NK-92 treated with Interleukin-12 subunit alpha and Interleukin-12 subunit beta, amount 100 ng/mL, for 24 hours (cell line): ENCODE data around the gene KCNJ15.
"Not testable (repeated sequence)": the region's sequence is repeated elsewhere in the genome, so short reads cannot be mapped to it uniquely, and the experiment has no call there.

Experiments used
- DNase-seq: peaks from one replicate; lab custom pipeline; 2025; lab: John Stamatoyannopoulos, UW

KCNJ15 gene

DNA sequence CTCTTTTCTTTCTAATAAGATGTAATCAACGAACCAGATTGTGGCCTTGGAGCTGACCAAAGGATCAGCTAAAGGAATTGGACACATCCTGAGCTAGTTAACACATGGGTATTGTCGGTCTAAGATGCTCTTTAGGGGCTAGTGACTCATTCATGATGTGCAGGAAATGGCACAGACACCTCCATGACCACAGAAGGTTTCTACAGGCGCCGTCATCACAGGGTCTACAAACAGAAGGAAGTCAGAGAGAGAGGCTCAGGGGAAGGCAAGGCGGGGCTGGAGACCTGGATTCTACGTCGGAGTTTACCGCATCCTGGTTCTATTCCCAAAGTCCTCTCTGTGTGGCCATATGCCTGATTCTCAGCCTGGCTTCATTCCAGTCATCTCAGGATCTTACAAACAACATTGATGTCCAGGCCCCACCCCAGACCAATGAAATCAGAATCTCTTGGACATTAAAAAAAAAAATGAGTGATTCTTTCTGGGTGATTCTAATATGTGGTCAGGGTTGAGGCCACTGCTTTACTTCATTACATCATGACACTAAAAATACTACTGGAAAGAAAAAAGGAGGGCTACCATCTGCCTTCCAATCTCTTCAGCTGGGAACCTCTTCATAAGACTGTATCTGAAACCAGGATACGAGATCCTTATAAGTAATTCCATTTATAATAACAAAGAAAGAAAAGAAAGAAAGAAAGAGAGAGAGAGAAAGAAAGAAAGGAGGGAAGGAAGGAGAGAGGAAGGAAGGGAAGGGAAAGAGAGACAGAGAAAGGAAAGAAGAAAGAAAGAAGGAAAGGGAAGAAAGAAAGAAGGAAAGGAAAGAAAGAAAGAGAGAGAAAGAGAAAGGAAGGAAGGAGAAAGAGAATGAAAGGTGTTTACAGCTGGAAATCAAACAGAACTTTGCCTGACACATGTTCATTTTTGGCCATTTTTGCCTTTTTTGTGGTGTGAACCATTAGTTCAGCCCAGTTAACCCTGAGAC, 11.6 kb upstream of the KCNJ15 start:
- DNase-seq = peak; percentile 76

DNA sequence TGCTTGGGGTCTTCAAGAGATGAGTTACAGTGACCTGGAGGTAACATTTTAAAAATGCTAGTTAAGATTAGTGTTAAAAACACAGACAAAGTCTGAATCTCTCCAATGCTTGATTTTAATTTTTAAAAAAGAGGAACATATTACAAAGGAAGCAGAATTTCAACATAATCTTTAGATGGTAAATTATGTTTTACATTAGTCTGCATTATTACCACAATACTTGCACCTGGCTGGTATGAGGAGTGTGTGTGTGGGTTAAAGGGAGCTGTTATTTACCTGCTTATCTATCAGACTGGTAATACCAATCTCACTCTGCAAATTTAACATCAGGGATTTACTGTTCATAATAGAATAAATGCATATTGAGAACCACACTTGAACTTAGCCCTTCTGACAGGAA, 10.3 kb upstream of the KCNJ15 start:
- no peak for DNase-seq

DNA sequence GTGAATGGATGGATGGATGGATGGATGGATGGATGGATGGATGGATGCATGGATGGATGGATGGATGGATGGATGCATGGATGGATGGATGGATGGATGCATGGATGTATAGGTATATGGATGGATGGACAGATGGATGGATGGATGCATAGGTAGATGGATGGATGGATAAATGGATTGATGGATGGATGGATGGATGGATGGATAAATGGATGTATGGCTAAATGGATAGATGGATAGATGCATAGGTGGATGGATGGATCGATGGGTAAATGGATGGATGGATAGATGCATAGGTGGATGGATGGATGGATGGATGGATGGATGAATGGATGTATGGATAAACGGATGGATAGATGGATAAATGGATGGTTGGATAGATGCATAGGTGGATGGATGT, 9.7 kb upstream of the KCNJ15 start:
- DNase-seq = not testable (repeated sequence)

DNA sequence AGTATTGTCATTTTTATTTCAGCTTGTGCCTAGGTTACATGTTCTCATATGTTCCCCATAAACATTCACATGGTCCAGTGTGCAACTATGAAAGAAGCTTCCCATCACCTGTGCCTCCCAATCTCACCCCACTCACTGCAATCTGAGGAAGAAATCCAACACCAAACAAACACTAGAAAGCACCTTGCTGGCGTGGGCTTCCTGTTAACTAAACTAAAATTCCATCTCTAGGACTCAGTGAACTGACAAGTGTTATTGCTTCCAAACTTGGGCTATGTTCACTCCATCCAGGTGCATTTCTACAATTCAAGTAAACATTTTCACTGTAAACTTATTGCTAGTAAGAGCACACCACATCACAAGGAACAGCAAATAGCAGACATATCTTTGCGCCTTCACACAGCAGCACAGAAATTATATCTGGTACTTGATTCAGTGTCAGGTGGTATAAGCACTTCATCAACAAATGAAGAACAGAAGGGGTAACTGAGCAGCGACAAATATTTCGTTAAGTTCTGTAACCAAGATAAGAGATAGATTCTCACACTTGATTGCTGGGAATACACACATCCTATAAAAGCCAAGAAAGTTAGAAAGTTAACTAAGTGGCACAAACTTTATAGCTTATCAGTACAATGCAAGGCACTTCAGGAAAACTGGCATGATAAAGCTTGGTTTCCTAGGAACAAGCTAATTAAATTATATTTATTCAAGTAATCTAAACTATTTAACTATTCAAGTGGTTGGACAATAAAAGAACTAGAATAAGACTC, 8.9 kb upstream of the KCNJ15 start:
- DNase-seq = no peak

DNA sequence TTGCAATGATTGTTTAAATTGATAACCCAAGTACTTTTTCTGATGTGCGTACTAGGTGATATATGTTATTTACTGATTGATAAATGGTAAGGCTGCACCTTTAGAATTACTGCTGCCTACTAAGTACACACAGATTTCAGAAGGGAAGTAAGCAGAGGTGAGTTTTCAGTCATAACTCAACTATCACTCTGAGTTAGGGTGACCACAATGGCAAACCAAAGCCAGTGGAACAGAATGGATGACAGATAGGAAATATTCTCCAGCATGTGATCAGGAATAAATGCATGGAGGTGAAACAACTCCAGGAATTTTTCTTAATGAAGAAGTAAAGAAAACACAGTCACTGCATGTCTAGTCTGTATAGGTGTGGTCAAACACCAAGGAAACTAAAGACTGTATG, 7.5 kb upstream of the KCNJ15 start:
- no peak for DNase-seq

DNA sequence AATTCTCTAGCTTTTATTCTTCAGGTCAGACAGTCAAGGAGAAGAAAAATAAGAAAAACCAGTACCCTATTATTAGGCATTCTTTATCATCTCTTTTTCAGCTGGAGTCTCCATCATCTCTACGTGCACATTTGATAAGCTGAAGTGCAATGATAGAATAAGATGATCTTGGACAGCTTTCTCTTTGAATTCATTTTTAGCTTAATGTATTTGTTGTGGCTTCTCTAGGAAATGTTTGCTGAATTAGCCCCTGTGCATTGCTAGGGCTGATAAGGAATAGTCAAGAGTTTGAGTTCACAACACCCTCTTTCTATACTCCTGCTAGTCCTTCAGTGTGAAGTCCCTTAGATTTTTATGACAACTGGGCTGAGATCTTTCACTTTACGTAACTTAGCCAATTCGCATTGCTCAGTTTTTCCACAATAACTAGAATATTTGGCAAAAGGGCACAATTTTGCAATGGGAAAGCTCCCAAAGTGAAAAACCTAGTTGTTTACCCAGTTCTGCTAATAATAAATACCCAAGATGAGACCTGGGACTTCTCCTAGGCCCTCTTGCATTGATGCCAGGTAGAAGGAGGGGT, 7.0 kb upstream of the KCNJ15 start:
- DNase-seq = no peak

DNA sequence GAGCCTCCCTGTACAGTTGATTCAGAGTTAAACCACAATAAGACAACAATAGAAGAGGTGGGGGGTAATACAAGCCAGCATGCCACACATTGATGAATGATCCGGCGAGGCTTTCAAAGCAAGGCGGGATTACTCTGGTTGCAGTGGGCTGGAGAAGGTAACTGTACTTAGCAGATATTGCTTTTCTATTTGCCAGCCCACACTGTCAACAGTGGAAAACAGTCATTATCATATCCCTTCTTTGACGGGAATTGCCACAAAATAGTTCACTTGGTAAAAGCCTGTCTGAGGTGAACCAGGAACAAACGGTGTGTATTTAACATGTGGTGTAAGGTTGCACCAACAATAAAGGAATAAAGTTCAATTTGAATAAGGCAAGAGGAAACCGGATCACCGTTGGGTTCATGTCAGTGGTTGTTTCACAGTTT, 5.8 kb upstream of the KCNJ15 start:
- DNase-seq = no peak

DNA sequence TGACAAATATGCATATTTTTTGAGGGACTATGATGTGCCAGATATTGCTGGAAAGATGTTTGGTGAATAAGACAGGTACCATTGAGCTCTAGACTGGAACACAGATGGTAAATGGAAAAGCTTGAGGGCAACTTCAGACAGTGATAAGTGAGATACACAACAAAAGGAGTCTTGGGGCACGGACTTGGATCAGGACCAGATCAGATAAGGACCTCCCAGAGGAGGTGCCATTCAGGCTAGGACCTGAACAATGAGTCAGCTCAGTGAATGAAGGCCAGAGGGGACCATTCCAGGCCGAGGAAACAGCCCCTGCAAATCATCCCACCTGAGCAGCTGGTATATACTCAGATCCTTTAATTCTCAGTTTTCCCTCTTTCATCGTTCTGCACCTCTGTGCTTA, 1.8 kb upstream of the KCNJ15 start:
- DNase-seq = no peak

DNA sequence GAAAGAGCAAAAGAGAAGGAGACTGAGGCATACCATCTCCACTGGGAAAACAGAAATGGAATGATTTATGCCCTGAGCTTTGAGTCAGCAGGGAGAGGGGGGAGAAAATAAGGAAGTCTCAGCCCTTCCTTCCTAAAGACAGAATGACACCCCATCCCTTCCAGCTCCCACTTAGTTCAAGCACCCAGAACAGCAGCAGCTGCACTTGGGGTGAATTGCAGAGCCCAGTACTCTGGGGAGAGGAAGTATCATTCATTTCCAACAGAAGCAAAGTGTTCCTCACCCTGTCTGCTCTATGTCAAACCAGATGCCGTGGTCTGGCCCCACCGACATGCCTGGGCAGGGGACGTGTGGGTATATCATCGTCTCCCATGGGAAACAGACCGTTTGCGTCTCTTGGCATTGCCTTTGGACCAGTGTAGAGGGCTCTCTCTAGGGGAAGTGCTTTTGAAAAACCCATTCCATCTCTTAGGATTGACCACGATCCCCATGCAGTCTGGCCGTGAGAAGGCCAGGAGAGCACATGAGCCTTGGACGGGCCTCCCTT, 1.1 kb upstream of the KCNJ15 start:
- DNase-seq = no peak

DNA sequence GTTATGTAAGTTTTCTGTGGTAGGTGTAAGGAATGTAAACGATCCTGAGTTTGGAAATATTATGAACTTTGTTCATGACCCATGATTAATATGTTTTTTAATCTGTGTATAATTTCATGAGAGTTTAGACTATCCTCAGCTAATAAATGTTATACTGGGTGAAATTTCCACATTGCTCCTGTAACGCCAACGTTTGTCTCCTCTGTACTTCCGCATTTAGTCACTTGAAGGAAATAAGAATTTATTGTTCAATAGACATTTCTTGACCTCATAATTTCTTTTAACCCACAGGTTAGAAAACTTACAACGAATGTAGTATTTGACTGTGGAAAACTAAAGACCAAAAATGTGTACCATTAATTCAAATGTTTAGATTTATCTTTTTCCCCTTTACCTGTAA, 876 bp downstream of the KCNJ15 start:
- no peak for DNase-seq

DNA sequence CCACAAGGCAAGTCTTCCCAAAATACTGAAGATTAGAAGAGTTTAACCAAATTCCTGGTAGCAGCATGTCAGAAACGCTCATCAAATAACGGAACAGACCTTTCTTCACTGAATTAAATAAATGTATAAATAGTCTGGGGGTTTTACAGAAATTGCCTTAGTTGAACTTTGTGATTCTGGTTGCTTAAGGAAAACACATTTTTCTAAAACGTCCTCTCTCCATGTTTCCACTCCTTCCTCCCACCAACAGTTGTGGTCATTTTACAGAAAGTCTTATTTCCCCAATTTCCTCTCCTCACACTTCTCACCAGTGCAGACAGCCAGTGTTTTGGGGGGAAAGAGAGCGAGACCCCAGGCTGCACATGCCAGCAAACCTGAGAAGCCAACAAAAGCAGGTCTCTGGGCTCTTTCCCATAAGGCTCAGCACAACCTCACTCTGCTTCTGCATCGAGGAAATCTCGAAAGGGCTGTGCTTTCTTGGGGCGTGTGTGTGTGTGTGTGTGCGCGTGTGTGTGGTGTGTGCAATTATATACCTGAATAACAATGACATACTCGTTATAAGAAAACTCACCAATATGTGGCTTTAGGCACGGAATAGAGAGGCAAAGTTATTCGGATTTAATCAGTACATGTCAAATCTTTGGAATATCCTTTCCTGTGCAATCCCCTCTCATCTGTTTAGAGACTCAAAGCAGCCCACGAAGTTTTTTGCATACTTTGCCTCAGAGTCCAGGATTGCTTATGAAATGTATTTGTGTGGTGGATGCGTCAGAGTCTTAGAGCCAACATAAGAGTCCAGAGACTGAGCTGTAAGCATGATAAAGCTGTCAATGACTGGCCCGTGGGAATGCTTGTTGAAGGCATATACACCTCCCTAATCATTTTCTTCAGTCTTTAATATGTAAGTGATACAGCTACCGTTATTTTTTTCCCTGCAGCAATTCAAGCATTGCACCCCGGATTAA, 2.0 kb downstream of the KCNJ15 start:
- DNase-seq = no peak

DNA sequence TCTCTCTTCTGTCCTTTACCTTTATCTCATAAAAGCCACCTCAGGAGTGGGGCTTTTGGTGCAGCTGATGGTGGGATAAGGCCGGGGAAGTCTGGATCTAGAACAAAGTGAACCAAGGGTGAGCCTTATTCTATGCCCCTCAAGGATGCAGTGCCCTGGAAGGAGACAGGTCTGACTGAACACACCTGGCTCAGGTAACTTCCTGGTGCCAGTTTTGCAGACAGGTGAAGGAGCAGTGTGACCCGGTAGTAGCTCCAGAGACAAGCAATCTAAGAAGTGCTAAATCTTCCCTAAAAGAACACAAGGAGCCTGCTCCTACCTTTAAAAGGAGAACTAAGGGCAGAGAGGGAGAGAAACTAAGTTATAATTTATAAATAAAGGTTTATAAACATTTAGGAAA, 2.9 kb downstream of the KCNJ15 start:
- DNase-seq = no peak

DNA sequence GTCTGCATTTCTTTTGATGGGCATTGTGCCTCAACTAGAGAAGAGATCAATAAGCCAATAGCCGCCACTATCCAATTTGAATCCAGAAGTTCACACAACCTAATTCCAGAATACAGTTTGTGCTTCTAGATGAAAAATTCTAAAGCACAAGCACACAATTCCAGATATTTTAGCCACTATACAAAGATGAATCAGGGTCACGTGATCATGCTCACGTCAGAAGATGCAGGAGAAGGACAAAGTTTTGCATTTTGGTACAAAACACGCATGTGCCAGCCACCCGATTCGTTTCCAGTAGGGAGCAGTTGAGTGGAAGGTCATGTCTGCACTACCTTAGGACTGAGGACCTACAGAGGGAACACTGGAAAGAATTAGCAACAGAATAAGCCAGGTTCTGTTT, 3.6 kb downstream of the KCNJ15 start:
- no peak for DNase-seq

DNA sequence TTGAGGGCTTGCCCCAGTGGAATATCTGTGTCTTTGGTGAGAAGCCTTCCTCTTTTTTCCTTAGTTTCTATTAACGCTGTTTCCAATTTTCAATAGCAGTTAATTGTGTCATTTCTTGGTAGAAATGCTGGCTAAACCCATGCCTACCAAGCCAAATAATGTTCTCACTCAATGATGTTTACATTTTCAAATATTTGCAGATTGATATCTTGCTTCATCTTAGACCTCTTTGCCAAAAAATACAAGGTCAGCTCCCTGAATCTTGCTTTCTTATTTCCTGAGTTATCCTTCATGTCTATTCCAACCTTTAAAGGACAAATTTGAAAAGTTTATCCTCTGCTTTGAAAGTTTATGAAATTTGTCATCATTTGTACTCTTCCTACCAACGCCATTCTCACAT, 5.1 kb downstream of the KCNJ15 start:
- DNase-seq = no peak

DNA sequence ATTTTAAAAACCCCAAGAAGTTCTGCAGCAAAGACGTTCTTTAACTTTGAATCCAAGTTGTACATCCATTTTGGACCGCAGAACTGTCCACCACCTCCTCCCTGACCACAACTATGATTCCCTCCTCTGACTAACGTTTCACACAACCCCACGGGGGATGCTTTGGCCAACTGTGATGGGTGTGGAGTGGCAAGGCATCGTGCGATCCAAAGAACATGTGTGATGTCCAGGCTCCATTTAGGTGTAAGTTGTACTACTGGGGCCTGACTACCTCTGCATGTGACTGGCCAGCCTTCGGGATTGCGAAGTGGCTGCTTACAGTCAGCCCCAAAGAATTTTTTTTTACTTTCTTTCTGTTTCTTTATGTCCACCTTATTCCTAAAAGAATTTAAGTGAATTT, 6.7 kb downstream of the KCNJ15 start:
- no peak for DNase-seq

DNA sequence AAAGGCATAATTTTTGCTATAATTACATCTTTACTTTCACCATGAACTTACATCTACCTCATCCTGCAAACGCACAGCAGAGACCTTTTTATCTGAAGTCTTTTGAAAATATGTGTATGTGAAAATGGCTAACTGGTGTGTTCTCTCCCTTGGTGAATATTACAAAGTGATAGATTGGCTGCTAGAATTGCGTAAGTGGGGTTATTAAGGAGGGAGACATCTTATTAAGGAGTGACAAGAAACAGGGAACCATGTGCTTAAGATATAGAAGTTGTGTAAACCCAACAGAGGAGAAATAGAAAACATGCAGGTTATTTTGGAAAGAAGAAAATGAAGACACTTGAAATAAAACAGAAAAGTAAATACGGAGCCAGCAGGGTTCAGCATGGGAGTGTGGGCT, 7.8 kb downstream of the KCNJ15 start:
- no peak for DNase-seq

DNA sequence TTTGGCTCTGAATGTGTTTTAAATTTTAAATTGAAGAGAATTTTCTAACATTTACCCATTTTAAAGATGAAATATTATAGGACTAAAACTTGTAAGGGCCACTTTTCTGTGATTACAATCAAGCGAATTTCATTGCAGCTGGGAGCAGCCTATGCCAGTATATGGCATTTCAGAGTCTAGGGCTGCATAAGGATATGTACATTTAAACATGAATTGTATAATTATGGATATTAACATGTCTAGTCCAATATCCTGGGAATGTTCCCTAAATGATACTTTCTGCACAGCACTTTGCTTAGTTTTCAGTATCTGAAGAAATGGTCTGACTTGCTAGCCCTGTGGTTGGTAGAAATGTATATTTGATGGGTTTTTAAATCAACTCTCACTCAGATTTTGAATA, 8.4 kb downstream of the KCNJ15 start:
- DNase-seq = no peak

DNA sequence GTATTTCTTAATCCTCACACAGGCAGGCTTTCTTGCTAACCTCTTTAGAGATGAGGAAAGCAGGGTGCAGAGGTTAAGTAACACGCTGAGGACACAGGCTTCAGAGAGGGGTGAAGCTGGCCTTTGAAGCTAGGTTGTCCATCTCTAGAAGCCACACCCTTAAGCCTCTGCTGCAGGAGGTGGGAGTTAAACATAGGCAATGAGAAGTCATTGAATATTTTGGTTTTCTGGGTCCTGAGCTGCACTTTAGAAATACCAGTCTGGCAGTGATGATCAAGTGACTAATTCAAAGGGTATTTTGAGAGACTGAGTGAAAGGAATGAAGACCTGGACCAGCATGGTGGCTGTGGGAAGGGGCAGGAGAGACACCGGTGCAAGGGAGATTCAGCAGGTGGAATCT, 9.9 kb downstream of the KCNJ15 start:
- DNase-seq = no peak

DNA sequence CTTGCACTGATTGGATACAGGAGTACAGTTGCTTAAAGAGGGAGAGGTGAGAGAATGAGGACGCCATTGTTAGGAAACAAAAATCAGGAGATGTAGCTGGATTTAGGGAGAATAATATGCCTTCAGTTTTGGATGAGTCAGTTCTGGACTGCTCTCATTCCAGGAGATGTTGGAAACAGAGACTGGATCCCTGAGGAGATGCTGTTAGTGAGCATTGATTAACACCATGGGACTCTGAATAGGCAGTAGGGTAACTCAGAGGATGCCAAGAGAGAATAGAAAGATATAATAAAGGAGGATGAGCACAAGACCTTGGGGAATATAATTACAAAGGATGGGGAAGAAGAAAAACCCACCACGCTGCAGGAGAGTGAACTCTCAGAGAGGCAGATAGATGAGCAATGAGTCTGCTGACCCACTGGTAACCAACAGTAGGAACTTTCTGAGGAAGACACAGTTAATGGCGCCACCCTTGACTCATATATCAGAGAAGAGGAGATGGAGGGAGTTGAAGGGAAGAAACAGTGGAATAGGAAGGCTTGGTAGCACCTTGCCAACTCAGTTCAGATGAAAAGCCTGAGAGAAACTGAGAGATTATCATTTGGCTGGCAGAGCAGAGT, 10.5 kb downstream of the KCNJ15 start:
- DNase-seq = no peak

DNA sequence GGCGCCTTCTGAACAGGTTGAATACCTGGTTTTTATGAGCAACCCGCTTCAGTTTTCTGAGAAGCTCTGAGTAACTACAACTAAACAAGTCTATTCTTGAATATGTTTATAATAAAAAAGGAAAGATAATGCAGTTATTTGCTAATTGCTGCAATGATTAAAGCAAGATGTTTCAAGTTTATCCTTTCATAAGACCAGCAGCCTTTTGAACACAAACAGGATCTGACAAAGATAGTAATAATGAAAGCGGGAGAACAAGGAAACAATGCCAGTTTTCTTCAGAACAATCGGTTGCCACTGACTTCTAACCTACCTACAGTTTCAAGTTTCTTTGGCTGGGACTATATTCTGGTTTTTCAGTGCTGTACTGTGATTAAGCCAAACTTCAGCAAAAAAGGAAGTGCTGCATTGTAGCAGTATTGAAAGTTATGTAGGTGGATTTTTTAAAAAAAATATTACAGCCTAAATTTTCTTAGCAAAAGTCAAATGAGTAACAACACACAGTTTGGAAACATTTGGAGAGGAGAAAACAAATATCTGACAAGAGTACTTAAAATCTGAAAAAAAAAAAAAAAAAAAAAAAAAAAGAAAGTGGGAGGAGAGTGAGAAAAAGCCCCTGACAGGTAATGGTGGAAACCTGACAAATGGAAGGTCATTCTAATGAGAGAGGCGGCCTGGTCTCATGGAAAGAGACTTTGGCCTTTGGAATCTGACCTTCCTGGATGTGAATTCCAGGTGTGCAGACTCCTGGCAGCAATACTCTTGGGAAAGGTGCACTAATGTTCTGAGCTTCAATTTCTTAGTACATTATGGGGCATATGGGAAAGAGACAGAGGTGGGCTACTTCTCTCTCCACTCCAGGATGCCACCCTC, 11.4 kb downstream of the KCNJ15 start:
- DNase-seq = no peak
